Erythroblast (primary cell): ENCODE data around the gene OR5B2.

Source experiments
- DNase-seq, 2 experiments: peaks; one replicate each; lab custom pipeline; 2025; lab: John Stamatoyannopoulos, UW
- GATA1 ChIP-seq: IDR thresholded peaks from 2 replicates; pipeline ENCODE4 v1.6.1; 2011; ENCODE audit warnings: low read depth, mild to moderate bottlenecking, control low read depth, low read length, moderate library complexity
- POLR2A ChIP-seq: IDR thresholded peaks from 2 replicates; pipeline ENCODE4 v1.6.1; 2011; ENCODE audit warnings: mild to moderate bottlenecking, low read length

Gene OR5B2

GRCh38 chr11:58392746-58393145 is 35.2 kb downstream of the OR5B2 start:
- no peak for DNase-seq
- TF ChIP-seq GATA1: no peak
- TF ChIP-seq POLR2A: no peak

- no peak for DNase-seq
- no peak for TF ChIP-seq GATA1
- no peak for TF ChIP-seq POLR2A
Observed at GRCh38 chr11:58391879-58392278, 36.0 kb downstream of the OR5B2 start.

DNA sequence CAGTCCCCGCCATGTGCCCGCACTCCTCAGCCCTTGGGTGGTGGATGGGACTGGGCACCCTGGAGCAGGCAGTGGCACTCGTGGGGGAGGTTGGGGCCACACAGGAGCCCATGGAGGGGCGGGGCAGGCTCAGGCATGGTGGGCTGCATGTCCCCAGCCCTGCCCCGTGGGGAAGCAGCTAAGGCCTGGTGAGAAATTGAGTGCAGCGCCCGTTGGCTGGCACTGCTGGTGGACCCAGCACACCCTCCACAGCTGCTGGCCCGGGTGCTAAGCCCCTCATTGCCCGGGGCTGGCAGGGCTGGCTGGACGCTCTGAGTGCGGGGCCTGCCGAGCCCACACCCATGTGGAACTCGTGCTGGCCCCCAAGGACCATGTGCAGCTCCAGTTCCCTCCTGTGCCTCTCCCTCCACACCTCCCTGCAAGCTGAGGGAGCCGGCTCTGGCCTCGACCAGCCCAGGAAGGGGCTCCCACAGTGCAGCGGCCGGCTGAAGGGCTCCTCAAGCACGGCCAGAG is 37.3 kb downstream of the OR5B2 start:
- no peak for TF ChIP-seq POLR2A
- no peak for TF ChIP-seq GATA1
- no peak for DNase-seq
